Mesodermal cell (in vitro differentiated cells): ENCODE data around the gene ATG16L1.
A peak's percentile ranks its signal among the peaks of the same experiment; 100 is the strongest.

ENCODE experiments used
- H3K27ac ChIP-seq: 2 replicates; pipeline ENCODE4 v1.7.0; 2013; ENCODE audit warnings: mild to moderate bottlenecking, low read depth, low read length, moderate library complexity; ENCODE audit not compliant: severe bottlenecking
- H3K36me3 ChIP-seq: 2 replicates; pipeline ENCODE4 v1.7.1; 2013; ENCODE audit warnings: mild to moderate bottlenecking, low read length, moderate library complexity; ENCODE audit not compliant: control insufficient read depth, insufficient read depth
- H3K4me1 ChIP-seq: one replicate; pipeline ENCODE4 v1.7.1; 2013; ENCODE audit warnings: mild to moderate bottlenecking, low read length; ENCODE audit not compliant: insufficient read depth, control insufficient read depth, poor library complexity, severe bottlenecking
- H3K4me3 ChIP-seq: 2 replicates; pipeline ENCODE4 v1.7.0; 2013; ENCODE audit warnings: low read length, control low read depth, mild to moderate bottlenecking; ENCODE audit not compliant: insufficient read depth, poor library complexity, severe bottlenecking; ENCODE audit errors: extremely low read depth
- H3K9me3 ChIP-seq: 2 replicates; pipeline ENCODE4 v1.7.1; 2013; ENCODE audit warnings: mild to moderate bottlenecking, low read length, moderate library complexity; ENCODE audit not compliant: control insufficient read depth
- WGBS, 2 experiments: methylation state at CpG; one replicate each; pipeline ENCODE4 v1.1.5; 2013; ENCODE audit warnings: missing lambda C conversion rate in 2 of 2; ENCODE audit not compliant: insufficient coverage in 2 of 2; 5-methylcytosine and 5-hydroxymethylcytosine counted together

The ATG16L1 gene

DNA sequence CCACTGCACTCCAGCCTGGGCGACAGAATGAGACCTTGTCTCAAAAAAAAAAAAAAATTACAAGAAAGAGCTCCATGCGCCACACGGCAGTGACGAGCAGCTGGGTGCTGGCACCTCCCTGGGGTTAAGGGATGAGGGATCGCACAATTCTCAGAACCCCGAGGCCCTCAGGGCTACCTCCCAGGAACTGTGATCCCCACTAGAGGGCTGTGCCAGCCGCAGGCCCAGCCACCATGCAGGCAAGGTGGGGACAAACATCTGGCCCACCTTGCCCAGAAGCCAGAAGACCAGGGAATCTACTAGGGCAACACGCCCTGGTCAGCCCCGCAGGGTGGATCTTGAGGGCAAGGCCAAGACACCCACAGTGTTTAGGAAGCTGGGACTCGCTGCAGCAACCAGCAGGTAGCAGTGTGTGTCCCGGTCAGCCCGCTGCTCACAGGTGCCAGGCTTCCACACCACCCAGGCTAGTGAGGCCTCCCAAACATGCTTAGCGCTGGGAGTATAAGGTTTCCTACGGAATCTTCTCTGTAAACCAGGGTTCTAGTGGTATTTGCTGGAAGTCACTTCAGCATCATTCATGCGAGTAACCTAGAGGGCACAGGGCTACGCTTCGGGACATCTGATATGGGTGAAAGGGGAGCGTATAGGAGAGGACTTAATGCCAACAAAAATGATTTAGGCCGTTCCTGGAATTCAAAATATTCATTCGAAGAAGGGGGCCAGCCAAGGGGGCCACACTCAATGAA lies 62.9 kb downstream of the ATG16L1 start:
- no peaks in the 10 kb centered on the region for H3K4me1 ChIP-seq
- 92 to 95% methylated on average over 18 to 19 of the region's 20 CpGs for whole genome bisulfite sequencing, 2 experiments
- no peak overlapping the region for H3K4me3 ChIP-seq
- no peak overlapping the region for H3K27ac ChIP-seq
- no peaks in the 10 kb centered on the region for H3K36me3 ChIP-seq
- no peaks in the 10 kb centered on the region for H3K9me3 ChIP-seq

DNA sequence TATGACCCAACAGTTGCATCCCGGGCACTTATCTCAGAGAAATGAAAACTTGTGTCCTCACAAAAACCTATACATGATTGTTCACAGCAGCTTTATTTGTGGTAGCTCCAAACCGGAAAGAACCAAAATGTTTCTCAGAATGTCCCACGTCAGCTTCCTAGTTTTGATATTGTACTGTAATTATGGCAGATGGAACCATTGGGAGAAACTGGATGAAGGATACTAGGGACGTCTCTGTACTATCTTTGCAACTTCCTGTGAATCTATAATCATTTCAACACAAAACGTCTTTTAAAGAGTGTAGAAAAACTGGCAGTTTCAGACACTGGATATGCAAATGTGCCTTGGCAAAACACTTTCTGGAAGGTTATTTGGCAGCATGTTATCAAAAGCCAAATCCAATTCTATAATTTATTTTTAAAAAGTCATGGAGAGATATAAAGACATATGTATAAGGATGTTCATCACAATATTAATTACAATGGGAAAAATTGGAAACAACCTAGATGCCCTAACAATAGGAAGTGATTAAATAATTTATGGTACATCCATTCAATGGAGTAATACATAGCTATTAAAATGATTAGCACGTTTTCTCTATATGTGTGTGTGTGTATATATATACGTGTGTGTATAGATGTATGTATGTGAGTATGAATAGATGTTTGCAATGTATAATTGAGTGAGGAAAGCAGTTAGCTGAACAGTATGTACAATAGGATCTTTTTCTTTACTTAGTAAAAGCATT lies 65.9 kb downstream of the ATG16L1 start:
- Histone ChIP-seq H3K9me3 (no peaks in the 10 kb centered on the region), H3K27ac (no peak overlapping the region), H3K4me1 (no peaks in the 10 kb centered on the region), H3K36me3 (no peaks in the 10 kb centered on the region), H3K4me3 (no peak overlapping the region)
- WGBS, 2 experiments: 96 to 100% methylated on average over 5 of the region's 7 CpGs

DNA sequence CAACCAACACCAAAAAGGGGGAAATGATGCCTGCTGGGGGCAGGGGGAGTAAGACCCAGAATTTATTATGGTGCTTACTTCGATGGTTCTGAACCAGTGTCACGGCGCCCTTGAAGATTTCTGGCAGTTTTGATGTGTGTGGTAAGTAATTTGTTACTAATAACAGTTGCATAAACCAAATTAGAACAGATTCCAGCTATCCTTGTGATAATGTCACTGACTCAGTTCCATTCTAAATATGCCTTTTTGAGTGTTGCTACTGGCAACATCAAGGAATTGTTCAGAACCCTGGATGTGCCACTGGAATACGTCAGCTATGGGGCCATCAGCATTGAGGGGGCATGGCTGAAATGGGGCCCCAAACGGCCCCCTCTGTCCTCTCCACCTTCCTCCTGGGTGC lies 67.8 kb downstream of the ATG16L1 start:
- no peaks in the 10 kb centered on the region for H3K36me3 ChIP-seq

DNA sequence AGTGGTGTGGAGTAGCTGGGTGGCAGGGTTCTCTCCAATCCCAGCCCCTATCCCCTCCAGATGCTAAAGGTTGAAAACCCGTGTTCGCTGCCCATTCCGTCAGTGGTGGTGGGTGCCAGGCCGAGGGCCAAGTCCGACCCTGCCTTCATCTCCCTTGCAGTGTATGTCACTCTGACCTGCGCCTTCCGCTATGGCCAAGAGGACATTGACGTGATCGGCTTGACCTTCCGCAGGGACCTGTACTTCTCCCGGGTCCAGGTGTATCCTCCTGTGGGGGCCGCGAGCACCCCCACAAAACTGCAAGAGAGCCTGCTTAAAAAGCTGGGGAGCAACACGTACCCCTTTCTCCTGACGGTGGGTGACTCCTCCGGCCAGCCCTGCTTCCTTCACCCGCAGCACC lies 69.0 kb downstream of the ATG16L1 start:
- Histone ChIP-seq H3K9me3 (no peaks in the 10 kb centered on the region), H3K4me1 (no peaks in the 10 kb centered on the region), H3K27ac (no peak overlapping the region), H3K4me3 (no peak overlapping the region), H3K36me3 (no peaks in the 10 kb centered on the region)
- WGBS, 2 experiments: 92 to 97% methylated on average over 9 to 15 of the region's 17 CpGs

More for the DNA sequence above, 67.8 kb downstream of the ATG16L1 start:
- WGBS, 2 experiments: 65 to 83% methylated on average over 2 of the region's 5 CpGs
- Histone ChIP-seq H3K4me1 (no peaks in the 10 kb centered on the region), H3K9me3 (no peaks in the 10 kb centered on the region), H3K4me3 (no peak overlapping the region), H3K27ac (no peak overlapping the region)

DNA sequence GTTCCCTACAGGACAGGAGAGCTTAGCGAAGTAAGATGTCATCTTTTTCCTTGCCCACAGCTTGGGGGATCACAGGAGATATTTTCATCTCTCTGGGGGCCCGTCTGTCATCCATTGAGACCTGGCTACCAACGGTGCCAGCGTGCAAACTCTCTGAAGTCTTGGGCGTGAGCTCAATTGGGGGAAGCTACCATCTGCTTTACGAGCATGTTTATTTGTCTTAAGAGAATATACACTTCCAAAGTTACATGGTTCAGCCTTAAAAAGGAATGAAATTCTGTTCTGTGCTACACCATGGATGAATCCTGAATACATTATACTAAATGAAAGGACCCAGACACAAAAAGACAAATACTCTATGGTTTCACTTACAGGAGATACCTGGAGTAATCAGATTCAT lies 69.7 kb downstream of the ATG16L1 start:
- H3K4me1 ChIP-seq: no peaks in the 10 kb centered on the region
- no peak overlapping the region for H3K4me3 ChIP-seq
- WGBS, 2 experiments: 82 to 83% methylated on average over 4 to 5 of the region's 6 CpGs
- H3K36me3 ChIP-seq: no peaks in the 10 kb centered on the region
- H3K27ac ChIP-seq: no peak overlapping the region
- H3K9me3 ChIP-seq: no peaks in the 10 kb centered on the region

DNA sequence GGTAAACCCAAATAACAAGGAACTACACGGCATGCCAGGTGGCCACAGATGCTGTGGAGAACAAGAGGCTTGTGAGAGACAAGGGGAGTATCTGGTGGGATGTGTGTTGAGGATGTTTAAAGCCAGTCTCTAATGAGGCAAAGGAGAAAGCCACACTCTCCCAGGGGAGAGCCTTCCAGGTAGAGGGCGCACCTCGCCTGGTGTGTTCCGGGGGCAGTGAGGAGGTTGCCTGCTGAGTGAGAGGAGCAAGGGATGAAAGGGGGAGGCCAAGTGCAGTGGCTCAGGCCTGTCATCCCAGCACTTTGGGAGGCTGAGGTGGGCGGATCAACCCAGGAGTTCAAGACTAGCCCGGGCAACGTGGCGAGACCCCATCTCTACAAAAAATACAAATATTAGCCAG lies 72.4 kb downstream of the ATG16L1 start:
- no peaks in the 10 kb centered on the region for H3K9me3 ChIP-seq
- no peak overlapping the region for H3K27ac ChIP-seq
- H3K4me1 ChIP-seq: no peaks in the 10 kb centered on the region
- no peaks in the 10 kb centered on the region for H3K36me3 ChIP-seq
- WGBS, 2 experiments: 94 to 100% methylated on average over 1 to 5 of the region's 8 CpGs
- no peak overlapping the region for H3K4me3 ChIP-seq

DNA sequence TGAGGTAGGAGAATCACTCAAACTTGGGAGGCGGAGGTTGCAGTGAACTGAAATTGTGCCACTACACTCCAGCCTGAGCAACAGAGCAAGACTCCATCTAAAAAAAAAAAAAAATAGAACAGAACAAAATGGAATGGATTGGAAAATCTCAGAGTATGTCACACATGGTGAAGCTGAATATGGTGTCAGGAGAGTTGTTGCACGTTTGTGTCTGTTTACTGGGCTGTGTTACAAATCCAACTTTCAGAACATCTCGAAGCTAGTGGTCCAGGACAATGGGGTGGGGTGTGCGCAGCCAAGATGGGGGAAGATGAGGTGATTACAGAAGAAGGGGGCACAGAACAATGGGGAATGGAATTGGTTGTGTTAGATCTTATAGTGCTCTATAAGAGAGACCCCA lies 73.8 kb downstream of the ATG16L1 start:
- no peak overlapping the region for H3K4me3 ChIP-seq
- H3K36me3 ChIP-seq: no peaks in the 10 kb centered on the region
- H3K9me3 ChIP-seq: no peaks in the 10 kb centered on the region
- no peak overlapping the region for H3K27ac ChIP-seq
- 75% methylated on average over 3 of the region's 4 CpGs for WGBS, 2 experiments
- peaks cover 10% of the 10 kb centered on the region for H3K4me1 ChIP-seq

DNA sequence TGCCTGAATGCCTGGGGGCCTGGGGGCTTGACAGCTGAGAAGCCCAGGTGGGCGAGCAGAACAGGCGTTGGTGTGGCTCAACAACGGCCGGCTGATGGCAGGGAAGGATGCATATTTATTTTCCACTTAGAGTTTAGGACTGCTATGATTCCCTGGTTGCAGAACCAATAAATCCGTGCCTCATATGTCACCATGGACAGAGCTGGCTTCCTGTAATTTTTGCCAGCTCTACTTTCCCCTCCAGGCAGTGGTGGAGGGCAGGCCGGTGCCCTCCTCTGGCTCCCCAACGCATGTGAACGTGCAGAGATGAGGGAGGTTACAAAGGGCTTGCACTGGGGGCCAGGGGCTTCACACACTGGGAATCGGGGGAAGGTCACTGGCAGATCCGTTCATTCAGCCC lies 74.3 kb downstream of the ATG16L1 start:
- Histone ChIP-seq H3K9me3 (no peaks in the 10 kb centered on the region), H3K27ac (no peak overlapping the region), H3K4me3 (no peak overlapping the region), H3K4me1 (peaks cover 10% of the 10 kb centered on the region), H3K36me3 (no peaks in the 10 kb centered on the region)
- 91 to 95% methylated on average over 5 of the region's 10 CpGs for WGBS, 2 experiments

DNA sequence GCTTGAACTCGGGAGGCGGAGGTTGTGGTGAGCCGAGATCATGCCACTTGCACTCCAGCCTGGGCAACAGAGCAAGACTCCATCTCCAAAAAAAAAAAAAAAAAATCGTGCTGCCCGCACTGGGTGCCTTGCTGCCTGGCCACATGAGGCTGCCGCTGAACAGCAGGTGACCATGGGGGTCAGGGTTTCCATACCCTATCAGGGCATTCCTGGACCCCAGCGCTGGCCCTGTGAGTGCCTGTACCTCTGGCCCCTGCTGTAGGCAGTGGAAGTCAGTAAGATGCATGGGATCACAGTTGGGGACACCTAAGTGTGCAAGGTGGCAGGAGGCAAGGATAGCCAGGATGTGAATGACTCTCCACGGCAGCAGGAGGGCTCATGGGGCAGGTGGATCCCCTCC lies 75.0 kb downstream of the ATG16L1 start:
- 96 to 98% methylated on average over 4 to 5 of the region's 8 CpGs for WGBS, 2 experiments
- no peak overlapping the region for H3K27ac ChIP-seq
- no peaks in the 10 kb centered on the region for H3K36me3 ChIP-seq
- no peaks in the 10 kb centered on the region for H3K9me3 ChIP-seq
- no peak overlapping the region for H3K4me3 ChIP-seq
- peaks cover 10% of the 10 kb centered on the region for H3K4me1 ChIP-seq

DNA sequence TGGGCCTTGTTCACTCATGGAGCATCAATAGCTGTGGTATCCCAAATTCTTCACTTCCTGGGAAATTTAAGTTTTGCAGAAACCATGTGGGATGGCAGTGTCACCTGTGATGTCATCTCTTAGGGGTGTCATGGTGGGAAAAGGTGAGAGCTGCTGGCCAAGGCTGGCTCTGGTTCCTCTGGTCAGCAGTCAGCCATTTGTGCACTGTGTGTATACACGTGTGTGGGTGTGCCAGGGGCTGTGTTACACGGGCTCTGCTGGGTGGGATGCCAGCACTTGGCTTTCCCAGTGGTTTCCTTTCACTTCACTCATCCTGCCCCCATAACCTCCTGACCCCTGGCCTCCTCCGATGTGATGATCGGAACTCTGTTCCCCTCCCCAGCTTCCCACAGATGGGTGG lies 77.4 kb downstream of the ATG16L1 start:
- Histone ChIP-seq H3K9me3 (no peaks in the 10 kb centered on the region), H3K36me3 (no peaks in the 10 kb centered on the region), H3K27ac (peak overlapping the region; percentile 80), H3K4me1 (peaks cover 10% of the 10 kb centered on the region), H3K4me3 (no peak overlapping the region)
- 80 to 92% methylated on average over 1 to 2 of the region's 4 CpGs for WGBS, 2 experiments
